Measurements from ENCODE around the gene MED12L.
A peak's percentile ranks its signal among the peaks of the same experiment; 100 is the strongest.
"Not testable (repeated sequence)": the region's sequence is repeated elsewhere in the genome, so short reads cannot be mapped to it uniquely, and the experiment has no call there.

MED12L gene

GRCh38 chr3:151216641-151217607, 131.5 kb downstream of the MED12L start:
- DNase-seq = no peak

- DNase-seq = no peak
Measured at GRCh38 chr3:151218136-151218535, 132.7 kb downstream of the MED12L start.

- no peak for DNase-seq
Measured at GRCh38 chr3:151219056-151219455, 133.6 kb downstream of the MED12L start.

DNA sequence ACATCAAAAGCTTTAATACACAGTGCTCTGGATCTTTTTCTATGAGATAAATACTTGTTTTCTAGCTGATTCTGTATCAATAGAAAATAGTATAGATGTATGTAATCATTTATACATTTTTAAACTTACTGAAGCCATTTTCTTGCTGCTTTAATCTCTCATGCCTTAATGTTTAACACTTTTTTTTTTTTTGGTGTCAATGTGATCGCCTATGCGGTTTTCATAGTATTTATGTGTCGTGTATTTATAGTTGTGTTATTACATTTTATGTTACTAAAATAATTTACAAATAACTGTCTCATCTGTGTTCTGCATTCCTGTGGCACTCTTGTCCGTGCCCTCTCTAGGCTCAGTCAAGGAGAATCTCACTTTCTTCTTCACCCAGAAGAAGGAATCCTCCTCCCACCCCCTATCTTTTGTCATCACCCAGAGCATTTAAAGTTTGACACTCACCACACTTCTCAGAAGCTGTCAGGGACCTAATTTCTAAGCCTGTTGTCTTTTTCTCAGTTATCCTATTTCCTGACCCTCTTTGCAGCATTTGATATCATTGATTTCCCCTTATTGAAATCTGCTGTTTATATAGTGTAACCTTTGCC, 138.9 kb downstream of the MED12L start:
- no peak for DNase-seq

- DNase-seq = no peak
Measured at GRCh38 chr3:151225040-151225975, 139.8 kb downstream of the MED12L start.

GRCh38 chr3:151226088-151226563, 140.7 kb downstream of the MED12L start:
- peak; percentile 31 to 56 for DNase-seq

GRCh38 chr3:151226825-151227224, 141.4 kb downstream of the MED12L start:
- no peak for DNase-seq

DNA sequence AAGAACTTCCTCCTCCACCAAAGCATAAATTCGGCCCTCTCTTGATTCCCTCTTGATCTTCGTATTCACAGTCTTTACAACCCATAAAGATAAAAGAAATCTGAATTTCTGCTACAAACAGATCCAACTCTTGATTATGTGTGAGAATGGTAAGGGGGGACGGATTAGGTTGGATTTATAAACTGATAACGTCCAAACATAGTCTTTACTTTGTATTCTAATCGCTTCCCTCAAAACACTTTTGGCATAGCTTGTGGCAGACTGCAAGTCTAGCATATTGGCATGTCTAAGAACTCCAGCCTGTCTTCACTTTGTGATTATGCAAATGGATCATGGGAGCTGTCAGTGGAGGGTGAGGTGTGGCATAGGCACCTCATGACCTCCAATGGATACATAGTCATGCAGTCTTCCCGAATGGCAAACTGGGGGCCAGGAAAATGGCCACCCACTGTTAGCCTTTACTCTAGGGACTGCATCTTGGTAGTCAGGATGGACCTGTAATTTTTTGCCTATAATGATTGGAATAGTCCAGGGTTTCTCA, 141.9 kb downstream of the MED12L start:
- peak; percentile 28 to 55 for DNase-seq

GRCh38 chr3:151227807-151228665, 142.6 kb downstream of the MED12L start:
- DNase-seq = peak; percentile 59 to 95

- no peak for DNase-seq
Measured at GRCh38 chr3:151228666-151229040, 143.2 kb downstream of the MED12L start.

DNA sequence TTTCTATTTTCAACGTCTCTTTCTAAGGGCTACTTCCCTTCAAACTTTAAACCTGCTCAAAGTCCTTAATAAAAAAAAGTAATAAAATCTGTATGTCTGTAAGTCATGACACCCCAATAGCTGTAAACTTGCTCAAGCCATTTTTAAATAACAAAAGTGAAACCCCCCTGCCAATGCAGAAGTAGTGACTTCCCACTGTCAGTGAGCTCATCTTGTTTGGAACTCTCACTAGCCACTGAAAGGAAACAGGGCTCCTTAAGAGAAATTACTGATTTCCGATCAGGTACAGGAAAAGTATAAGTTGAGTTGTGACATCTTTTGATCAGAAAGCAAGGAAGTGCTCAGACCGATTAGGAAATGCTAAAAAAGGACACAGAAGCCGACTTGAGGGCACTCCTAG, 145.2 kb downstream of the MED12L start:
- peak; percentile 74 to 81 for DNase-seq

GRCh38 chr3:151232403-151232802, 146.9 kb downstream of the MED12L start:
- not testable (repeated sequence) for DNase-seq

DNA sequence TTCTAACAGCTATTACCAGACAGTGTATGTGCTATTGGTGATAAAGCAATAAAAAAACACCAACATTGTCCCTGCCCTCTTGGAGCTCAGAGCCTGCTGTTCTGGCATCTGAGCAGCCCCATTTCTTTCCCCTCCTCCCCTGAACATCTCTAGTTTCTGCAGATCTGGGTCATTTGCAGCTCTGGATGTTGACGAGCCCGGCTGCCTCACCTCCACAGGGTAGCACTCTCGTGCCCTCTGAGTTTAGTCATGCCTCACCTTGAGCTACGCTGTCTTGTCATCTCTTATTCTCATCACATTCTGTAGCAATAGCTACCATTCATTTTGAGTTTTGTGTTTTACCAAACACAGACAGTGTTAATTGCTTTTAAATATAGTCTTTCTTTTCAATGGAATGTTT, 147.5 kb downstream of the MED12L start:
- DNase-seq = no peak

DNA sequence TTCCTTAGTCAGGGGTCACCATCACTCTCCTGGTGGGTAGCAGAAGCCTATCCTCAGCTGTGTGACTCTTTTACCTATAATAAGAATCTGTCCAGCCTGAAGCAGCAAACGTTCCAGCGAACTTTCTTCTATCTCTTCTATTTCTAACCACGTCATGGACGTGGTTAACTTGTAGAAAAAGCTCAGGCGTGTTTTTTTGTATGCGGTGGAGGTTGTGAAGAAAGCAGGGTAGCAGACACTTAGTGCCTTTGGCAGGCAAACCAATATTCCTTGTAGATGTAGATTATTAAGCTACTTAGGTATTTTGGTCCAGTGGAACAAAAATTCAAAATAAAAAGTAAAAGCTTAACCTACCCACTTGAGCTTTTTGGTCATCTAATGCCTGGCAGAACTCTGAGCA, 149.4 kb downstream of the MED12L start:
- DNase-seq = no peak

DNA sequence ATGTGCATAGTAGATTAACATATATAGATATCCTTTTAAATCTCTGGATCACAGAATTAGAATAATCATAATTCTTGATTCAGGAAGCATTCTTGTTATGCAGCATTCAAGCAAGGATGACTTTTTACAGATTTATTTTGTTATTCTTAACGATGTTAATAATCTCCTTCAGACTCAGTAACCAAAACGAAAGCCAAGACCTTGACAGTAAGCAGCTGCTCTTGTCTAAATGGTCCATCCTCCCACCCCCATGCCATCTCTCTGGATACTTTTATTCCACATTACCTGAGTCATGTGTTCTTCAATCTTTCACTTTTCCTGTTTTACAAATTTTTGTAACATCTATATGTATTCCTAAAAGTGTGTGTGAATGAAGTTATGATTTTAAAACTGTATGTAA, 150.9 kb downstream of the MED12L start:
- DNase-seq = no peak

DNA sequence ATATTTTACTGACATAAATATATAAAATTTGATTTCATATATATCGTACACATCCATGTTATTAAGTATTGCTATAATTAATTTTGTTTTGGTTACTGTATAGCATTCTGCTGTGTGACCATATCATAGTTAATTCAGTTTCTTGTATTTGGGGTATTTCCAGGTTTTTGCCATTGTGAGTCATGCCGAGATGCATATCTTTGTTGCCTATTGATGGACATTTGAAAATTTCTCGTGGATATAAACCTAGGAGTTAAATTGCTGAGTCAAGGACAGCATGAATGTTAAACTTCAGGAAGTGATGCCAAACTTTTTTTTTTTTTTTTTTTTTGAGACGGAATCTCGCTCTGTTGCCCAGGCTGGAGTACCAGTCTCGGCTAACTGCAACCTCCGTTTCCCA, 151.3 kb downstream of the MED12L start:
- DNase-seq = peak in 1 of 2 donors; percentile 25

GRCh38 chr3:151242006-151242405, 156.5 kb downstream of the MED12L start:
- not testable (repeated sequence) for DNase-seq

GRCh38 chr3:151248772-151249337, 163.4 kb downstream of the MED12L start:
- no peak for DNase-seq

- DNase-seq = no peak
Measured at GRCh38 chr3:151256749-151257148, 171.3 kb downstream of the MED12L start.

DNA sequence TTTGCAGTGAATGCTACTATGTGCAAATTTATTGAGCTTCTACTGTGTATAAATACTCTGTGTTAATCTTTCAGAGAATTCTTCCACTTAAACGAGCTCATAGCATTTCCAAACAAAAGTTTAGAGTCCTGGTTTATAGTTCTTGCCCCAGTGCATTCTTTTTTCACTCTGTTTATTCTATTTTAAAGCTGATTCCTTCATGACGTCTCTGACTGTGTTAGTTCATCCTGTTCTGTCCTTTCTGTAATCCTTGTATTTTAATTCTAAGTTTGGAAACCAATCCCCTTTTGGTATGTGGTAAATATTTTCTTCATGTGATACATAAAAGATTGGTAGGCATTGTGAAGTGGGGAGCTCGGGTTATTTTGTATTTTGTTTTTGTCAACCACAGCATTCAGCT, 174.2 kb downstream of the MED12L start:
- no peak for DNase-seq

DNA sequence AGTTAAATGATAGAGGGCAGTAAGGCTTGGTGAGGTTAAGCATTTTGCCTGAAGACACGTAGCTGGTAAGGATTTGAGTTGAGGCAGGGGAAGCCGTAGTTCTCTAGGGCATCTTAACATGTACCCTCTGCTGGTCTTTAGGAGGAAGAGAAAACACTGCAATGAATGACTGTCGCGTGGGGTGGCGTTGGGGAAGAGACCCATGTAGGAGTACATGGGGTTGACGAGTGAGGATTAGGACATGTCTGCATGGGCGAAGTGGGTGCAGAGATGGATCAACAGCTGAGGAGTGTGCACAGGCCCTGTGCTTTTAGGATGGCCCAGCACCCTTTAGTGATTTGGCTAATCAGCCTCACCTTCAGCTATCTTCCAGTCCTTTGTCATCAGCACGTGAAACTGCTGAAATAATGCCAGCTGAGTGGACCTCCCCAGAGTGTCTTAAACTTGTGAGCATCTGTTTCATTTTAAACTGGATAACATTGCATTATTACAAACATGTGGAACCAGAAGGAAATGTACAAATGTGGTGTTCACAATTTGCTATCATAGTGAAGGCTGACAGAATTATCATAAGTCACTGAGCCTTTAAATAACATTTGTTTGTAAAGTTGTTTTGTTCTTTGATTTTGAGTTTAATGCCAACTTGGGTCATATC, 177.5 kb downstream of the MED12L start:
- peak in 1 of 2 donors; percentile 68 for DNase-seq

All from inflammatory macrophage treated with lipopolysaccharide for 1 hour (primary cell).